Pancreas (tissue), 10 donors: ENCODE measurements around the gene PRKACB. TPM values are rescaled to one million over a fixed set of nuclear protein-coding genes. Genes with fewer than 3 reads are reported as not detected.

ENCODE experiments used
- ATAC-seq, 4 donors: fragments of 200-7000 bp; cut with Tn5 transposase; one replicate each; pipeline versions ENCODE4 v1.8.0 to v1.9.1; 2020; ENCODE audit warnings: mild to moderate bottlenecking in 4 of 4, moderate library complexity in 4 of 4
- DNase-seq, 6 donors: peaks; one replicate each; pipeline ENCODE4 v3.0.0-alpha.2; 2020
- FAIRE-seq: peaks from 2 replicates; lab custom pipeline; 2012; peaks lifted over from hg19 to GRCh38; lab: Jason Lieb, UNC
- H3K27ac ChIP-seq, 4 donors: fragments of 200-600 bp; sonication (generic); 1 replicate in 3 of 4; 2 replicates in 1 of 4; pipeline versions ENCODE4 v1.5.0 to v1.8.0; 2020
- H3K27me3 ChIP-seq, 4 donors: fragments of 200-600 bp; one replicate each; pipeline ENCODE4 v1.8.0; 2021
- H3K36me3 ChIP-seq, 3 donors: fragments of 200-600 bp; sonication (generic) in 1 of 3; one replicate each; pipeline versions ENCODE4 v1.5.0 to v1.8.0; 2020 to 2021
- H3K4me1 ChIP-seq, 3 donors: fragments of 200-600 bp; one replicate each; pipeline ENCODE4 v1.8.0; 2021
- H3K4me3 ChIP-seq, 4 donors: fragments of 200-600 bp; sonication (generic) in 2 of 4; one replicate each; pipeline versions ENCODE4 v1.5.0 to v1.8.0; 2020 to 2021
- H3K9me3 ChIP-seq, 4 donors: fragments of 200-600 bp; one replicate each; pipeline ENCODE4 v1.8.0; 2021
- WGBS, 2 donors: extraction: QIAGEN DNeasy Blood & Tissue Kit; methylation state at CpG; one replicate each; pipeline ENCODE4 v1.1.7; 2013; 5-methylcytosine and 5-hydroxymethylcytosine counted together
- intact Hi-C, 3 donors: fragments of 100-400 bp; cut with DNase I; formaldehyde crosslinking; loops; one replicate each; pipeline versions ENCODE4 v1.11.1 to v1.14.2; 2022
- polyA plus RNA-seq, 2 donors: library from polyadenylated mRNA; stranded (reverse); fragments of 200-250 nt; gene quantifications; one replicate each; pipeline ENCODE4 v1.2.3, GENCODE V29; 2013
- total RNA-seq, 6 donors: library from RNA; stranded (reverse); fragmentation: NEBNext Ultra II Directional in 4 of 6; extraction: Animal tissue kit (Norgen Biotek cat#: 25700) in 4 of 6; gene quantifications; one replicate each; pipeline versions ENCODE4 v1.2.1 to v1.2.4, GENCODE V29; 2021 to 2023
- TF ChIP-seq, protein P1 (sequence below), 4 donors: fragments of 200-600 bp; sonication (generic) in 3 of 4; IDR thresholded peaks; one replicate each; pipeline versions ENCODE4 v1.5.0 to v1.8.0; 2021; ENCODE audit warnings: antibody characterized with exemption in 4 of 4
- donor health status: healthy with polysubstance abuse.
- donor health status: DM: no; HTN: no; CAD: no; lungs with moderate emphysema.
- donor health status: DM: no; HTN: no; CAD: no.
- donor health status: control.
- donor health status: control.
- donor health status: Bipolar disorder and iron deficiency.
- donor health status: DM: yes; HTN: yes; CAD: no.
- donor health status: DM: no; HTN: no; CAD: no.
- donor health status: DM: no; HTN: no; CAD: no.
- donor health status: DM: yes; HTN: yes; CAD: no.

Gene PRKACB
- total and polyA plus RNA-seq, 8 donors = 7.3 to 29.7 (median 14.0) TPM

- no peaks in the 10 kb centered on the region for H3K27me3 ChIP-seq
- FAIRE-seq = no peak
- ATAC-seq = no peak
Observed at GRCh38 chr1:84159533-84160240, 15.6 kb downstream of the PRKACB start.

GRCh38 chr1:84162295-84162694 is 18.2 kb downstream of the PRKACB start:
- Histone ChIP-seq H3K27ac (no peak overlapping the region), H3K36me3 (no peaks in the 10 kb centered on the region), H3K27me3 (no peaks in the 10 kb centered on the region), H3K9me3 (no peaks in the 10 kb centered on the region), H3K4me1 (no peaks in the 10 kb centered on the region), H3K4me3 (no peak overlapping the region)
- FAIRE-seq (no peak), DNase-seq (no peak), ATAC-seq (no peak)
- intact Hi-C loops = no loop called here
- WGBS, 2 donors = 95 to 99% methylated on average over 2 of the region's 2 CpGs
- TF ChIP-seq, protein P1, sequence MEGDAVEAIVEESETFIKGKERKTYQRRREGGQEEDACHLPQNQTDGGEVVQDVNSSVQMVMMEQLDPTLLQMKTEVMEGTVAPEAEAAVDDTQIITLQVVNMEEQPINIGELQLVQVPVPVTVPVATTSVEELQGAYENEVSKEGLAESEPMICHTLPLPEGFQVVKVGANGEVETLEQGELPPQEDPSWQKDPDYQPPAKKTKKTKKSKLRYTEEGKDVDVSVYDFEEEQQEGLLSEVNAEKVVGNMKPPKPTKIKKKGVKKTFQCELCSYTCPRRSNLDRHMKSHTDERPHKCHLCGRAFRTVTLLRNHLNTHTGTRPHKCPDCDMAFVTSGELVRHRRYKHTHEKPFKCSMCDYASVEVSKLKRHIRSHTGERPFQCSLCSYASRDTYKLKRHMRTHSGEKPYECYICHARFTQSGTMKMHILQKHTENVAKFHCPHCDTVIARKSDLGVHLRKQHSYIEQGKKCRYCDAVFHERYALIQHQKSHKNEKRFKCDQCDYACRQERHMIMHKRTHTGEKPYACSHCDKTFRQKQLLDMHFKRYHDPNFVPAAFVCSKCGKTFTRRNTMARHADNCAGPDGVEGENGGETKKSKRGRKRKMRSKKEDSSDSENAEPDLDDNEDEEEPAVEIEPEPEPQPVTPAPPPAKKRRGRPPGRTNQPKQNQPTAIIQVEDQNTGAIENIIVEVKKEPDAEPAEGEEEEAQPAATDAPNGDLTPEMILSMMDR (IDR thresholded peaks at IDR 0.05) = no peak

More at GRCh38 chr1:84159533-84160240, 15.6 kb downstream of the PRKACB start:
- no peaks in the 10 kb centered on the region for H3K36me3 ChIP-seq
- intact Hi-C loops = no loop called here
- 73 to 83% methylated on average over 5 of the region's 5 CpGs for WGBS, 2 donors
- no peak for DNase-seq
- no peak overlapping the region for H3K27ac ChIP-seq
- TF ChIP-seq, protein P1 (IDR thresholded peaks at IDR 0.05) = no peak
- H3K9me3 ChIP-seq = no peaks in the 10 kb centered on the region
- H3K4me1 ChIP-seq = no peaks in the 10 kb centered on the region
- no peak overlapping the region for H3K4me3 ChIP-seq

DNA sequence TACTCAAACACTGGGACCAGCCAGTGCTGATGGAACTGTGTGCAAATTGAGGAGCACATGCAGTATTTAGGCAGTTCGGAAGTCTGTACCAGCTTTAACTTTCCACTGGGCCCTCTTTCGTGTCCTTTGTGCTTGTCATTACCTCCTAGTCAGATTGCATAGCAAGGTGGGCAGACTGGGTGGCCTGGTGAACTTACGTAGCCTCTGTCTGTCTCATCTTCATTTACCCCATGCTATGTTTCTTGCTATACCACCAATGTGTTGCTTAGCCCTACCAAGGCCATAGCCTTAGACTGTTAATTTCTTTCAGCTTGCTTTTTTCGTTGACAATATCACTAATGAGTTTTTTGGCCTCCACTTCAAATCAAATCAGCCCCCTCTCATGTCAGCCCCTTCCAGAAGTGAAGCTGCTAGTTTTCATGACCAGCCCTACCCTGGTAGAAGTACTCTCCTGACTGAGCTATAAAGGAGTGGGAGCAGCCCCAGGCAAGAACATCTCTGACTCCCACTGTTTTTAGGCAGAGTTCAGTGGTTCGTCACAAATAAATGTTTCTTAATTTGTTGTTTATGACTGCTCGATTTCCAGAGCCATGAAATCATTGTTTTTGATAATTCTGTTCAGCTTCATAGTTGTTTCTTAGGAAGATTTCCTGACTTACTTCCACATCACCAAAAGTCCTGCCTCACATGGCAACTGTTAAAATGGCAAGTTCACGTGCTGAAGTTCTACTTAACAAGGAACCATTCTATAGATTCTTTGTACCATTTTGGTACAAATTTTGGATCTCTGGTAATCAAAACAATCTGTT is 19.3 kb downstream of the PRKACB start:
- Histone ChIP-seq H3K27ac (no peak overlapping the region), H3K9me3 (no peaks in the 10 kb centered on the region), H3K4me1 (no peaks in the 10 kb centered on the region), H3K27me3 (no peaks in the 10 kb centered on the region), H3K4me3 (no peak overlapping the region), H3K36me3 (no peaks in the 10 kb centered on the region)
- TF ChIP-seq, protein P1 (IDR thresholded peaks at IDR 0.05) = no peak
- intact Hi-C loops = no loop called here
- ATAC-seq (no peak), DNase-seq (no peak), FAIRE-seq (no peak)
- WGBS, 2 donors = 87 to 91% methylated on average over 7 of the region's 7 CpGs

DNA sequence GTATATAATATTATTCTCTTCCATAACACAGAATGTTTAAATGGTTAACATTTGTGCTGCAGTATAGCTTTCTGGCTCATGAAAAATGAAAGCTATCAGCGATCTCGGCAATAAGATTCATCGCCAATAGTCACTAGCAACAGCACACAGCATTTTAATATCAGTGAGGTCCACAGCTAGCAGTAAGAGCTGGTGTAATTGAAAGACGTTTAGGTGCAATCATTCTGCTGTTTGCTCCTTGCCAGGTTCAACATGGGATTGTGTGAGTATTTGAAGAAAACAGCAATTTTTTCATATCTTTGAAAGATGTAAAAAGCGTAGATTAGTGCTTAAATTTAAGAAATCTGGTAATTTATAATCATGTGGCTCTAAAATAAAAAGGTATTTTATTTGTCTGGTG is 20.1 kb downstream of the PRKACB start:
- Histone ChIP-seq H3K27ac (no peak overlapping the region), H3K27me3 (no peaks in the 10 kb centered on the region), H3K4me1 (no peaks in the 10 kb centered on the region), H3K4me3 (peak overlapping the region in 1 of 4 donors; percentile 5), H3K9me3 (no peaks in the 10 kb centered on the region), H3K36me3 (no peaks in the 10 kb centered on the region)
- FAIRE-seq (no peak), DNase-seq (no peak), ATAC-seq (peak in 2 of 4 donors; percentile 58 to 73)
- TF ChIP-seq, protein P1 (IDR thresholded peaks at IDR 0.05) = no peak
- WGBS, 2 donors = 64 to 77% methylated on average over 5 of the region's 5 CpGs
- intact Hi-C loops = no loop called here
